COLO668 (cell line): ENCODE measurements around the gene GFM1.
A peak's percentile ranks its signal among the peaks of the same experiment; 100 is the strongest.

Experiments used
- DNase-seq: peaks from one replicate; lab custom pipeline; 2025; ENCODE audit not compliant: unreplicated experiment; lab: John Stamatoyannopoulos, UW

Gene GFM1

DNA sequence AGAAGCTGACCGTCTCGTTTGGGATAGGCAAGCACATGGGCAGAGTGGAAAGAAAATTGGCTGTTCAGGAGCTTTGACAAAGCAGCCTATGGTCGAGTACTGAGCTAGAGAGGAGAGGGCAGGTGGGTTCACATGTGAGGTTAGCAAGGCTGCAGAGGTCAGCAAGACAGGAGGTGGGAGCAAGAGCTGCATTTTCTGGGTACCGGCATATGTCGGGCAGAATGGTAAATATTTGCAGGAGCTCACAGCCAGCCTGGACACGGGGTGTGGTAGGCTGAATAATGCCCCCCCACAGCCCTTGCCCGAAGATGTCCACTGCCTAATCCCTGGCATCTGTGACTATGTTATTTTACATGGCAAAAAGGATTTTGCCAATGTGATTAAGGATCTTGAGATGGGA lies 79.7 kb downstream of the GFM1 start:
- DNase-seq, result no peak

- no peak for DNase-seq
Observed at GRCh38 chr3:158725348-158726011, 81.2 kb downstream of the GFM1 start.

DNA sequence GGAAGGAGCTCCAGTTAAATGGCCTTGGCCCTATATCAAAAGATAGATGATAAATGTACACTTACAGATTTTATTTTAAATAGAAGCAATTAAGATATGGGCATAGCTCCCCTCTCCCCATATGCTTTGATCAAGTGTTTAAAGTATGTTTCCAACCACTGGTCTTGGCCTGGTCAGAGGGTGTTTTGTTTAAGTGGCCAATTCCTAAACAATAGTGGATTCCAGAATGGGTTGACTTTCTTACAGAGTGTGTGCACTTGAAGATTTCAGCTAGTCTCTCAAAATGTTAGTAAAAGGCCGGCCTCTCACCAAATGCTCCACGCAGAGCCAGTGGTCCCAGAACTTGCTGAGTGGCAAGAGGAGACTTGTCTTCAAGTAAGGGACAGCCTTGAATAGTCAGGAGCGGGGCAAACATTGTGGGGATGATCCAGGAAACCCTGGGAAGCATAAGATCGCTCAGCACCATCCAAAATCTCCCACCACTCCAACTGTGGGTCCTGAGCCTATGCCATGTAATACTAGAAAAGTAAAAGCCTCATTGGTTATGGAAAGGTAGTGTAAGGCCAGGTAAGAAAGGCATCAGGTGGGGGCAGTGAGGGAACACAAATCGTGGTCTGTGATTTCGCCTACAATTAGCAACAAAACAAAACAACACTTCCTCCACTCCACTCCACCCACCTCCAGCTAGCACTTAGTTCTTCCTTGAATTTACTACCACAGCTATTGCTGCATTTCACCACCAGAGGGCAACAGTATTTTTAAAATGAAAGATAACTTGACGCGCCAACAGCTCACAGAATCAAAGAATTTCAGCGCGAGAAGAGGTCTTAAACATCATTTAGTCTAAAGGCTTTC lies 83.1 kb downstream of the GFM1 start:
- DNase-seq, result peak; percentile 11

DNA sequence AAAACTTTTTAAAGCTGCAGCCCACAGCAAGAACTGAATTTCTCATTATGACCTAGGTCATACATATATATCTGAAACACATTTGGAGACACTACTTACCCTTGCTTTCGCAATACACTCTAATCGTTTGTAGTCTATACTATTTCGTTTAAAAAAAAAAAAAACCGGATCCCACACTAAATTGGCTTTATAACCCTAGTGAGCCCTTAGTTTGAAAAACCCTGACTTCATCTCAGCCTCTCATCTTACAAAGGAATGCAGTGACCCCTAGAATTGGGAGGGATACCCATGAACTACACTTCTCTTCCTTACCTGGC lies 83.7 kb downstream of the GFM1 start:
- DNase-seq, result no peak

- DNase-seq, result no peak
Observed at GRCh38 chr3:158728851-158729250, 84.5 kb downstream of the GFM1 start.

GRCh38 chr3:158731486-158731885 lies 87.2 kb downstream of the GFM1 start:
- DNase-seq, result no peak

DNA sequence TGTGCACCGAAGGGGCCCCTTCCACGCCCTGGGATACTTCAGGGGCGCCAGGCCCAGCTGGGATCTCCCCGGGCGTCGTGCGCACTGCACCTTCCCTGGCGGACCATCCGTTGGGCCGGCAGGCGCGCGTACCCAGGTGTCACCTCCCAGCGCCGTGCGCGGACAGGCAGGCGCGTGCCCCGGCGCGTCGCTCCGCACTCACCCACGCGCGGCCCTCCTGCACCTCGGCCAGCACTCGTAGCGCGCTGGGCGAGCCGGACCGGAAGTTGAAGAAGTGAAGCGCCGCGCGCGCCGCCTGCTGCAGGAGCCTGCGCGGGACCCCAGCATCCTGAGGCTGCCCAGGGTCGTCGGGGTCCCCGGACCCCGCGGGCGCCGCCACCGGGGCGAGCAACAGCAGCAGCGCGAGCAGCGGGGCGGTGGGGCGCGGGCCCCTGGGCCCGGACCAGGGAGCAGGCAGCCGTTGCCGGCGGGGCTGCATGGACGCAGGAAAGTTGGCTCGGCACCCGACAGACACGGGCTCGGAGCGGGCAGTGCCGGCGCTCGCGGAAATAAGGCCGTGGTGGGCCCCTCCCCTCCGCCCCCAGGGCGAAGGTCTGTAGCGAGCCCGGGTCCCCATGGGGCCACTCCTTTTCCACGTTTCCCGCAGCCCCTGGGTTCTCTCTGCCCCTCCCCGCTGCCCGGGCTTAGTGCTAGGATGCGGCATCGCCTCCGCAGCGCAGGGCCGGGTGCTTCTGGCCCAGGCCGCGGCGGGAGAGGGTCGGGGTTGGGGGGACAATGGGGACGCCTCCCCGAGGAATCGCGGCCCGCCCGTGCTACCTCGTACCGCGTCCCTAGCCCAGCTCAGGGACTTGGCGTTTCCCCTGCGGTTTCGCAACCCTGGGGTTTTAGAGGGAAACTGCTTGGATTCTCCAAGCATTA lies 87.9 kb downstream of the GFM1 start, which contains the start of gene RARRES1:
Gene RARRES1, minus strand, starts transcription at position 520 of the 918 bp plus-strand sequence. Its CDS starts 42 bp downstream, at position 478.
- no peak for DNase-seq

DNA sequence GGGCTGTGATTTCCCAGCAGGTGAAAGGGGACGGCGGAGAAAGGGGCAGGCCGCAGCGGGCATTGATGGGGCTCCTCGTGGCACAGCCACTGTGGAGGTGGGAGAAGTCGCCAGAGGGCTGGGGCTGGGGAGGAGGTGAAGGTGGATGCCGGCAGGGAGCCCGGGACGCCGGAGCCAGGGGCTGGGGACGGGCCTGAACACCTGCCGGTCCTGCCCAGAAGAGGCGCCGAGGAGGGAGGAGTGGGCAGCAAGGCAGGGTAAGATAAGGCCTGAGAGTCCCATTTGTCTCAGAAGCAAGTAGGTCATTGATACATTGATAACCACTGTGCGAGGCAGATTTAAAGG lies 88.5 kb downstream of the GFM1 start:
- no peak for DNase-seq

DNA sequence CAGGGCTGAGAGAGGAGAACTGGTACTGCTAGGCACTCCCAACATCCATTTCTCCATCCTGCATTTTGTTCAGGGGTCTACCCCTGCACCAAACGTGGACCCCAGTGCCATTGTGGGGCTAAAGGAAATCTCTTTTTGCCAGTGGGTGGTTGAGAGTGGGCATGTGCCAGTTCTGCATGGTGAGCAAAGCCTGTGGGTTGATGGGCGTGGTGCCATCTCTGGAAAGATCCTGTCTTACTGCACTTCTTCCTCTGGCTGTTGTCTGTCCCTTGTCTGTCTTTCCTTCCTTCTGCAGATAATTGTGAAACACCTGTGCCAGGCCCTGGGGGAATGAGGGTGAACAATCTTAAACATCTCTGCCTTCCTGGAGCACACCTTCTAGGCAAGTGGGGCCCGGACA lies 89.3 kb downstream of the GFM1 start:
- DNase-seq, result no peak

- no peak for DNase-seq
Observed at GRCh38 chr3:158735296-158736033, 91.1 kb downstream of the GFM1 start.

GRCh38 chr3:158737410-158737809 lies 93.1 kb downstream of the GFM1 start:
- DNase-seq, result no peak

- DNase-seq, result no peak
Observed at GRCh38 chr3:158737976-158738615, 93.8 kb downstream of the GFM1 start.

- no peak for DNase-seq
Observed at GRCh38 chr3:158738653-158739052, 94.3 kb downstream of the GFM1 start.

DNA sequence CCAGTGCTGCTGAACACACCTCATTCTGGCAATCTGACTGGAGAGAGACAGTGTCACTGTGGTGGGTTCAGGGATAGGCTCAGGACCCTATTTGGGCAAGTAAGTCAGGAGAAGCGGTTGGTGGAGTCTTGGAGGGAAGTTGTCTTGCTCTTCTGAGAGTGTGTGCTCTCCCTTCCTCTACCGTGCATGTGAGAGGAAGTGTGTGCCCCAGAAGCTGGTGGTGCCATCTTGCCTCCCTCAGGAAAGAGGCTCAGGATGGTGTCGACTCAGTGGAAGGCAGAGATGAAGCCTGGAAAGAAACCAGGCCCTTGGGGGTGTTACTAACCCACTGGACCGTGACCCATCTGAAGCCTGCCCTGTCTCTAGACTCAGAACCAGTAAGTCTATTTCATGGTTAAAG lies 94.8 kb downstream of the GFM1 start:
- DNase-seq, result no peak

DNA sequence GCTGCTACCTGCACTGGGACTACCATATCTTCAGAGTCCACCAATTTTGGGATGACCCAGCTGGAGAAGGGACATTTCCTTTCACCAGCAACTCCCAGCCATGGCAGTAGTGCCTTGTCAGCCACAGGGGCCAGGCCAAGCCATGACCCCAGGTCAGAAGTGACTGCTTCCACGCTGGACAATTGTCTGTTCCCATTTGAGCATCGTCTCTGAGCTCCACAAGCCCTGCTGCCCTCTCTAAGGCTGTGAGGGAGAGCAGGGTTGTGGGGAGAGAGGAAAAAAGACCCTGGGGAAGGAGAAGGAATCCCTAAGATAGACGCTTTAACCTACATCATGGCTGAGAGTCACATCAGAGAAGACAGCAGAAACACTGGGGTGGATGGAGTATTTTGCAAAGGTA lies 95.3 kb downstream of the GFM1 start:
- DNase-seq, result no peak
